Chondrocyte (in vitro differentiated cells): ENCODE results near the gene NPIPA1. TPM values are rescaled to one million over a fixed set of nuclear protein-coding genes. Genes with fewer than 3 reads are reported as not detected.
A peak's percentile ranks its signal among the peaks of the same experiment; 100 is the strongest.
"Not testable (repeated sequence)": the region's sequence is repeated elsewhere in the genome, so short reads cannot be mapped to it uniquely, and the experiment has no call there.

Experiments used
- DNase-seq: peaks from one replicate; pipeline ENCODE4 v3.0.0; 2021; ENCODE audit warnings: mixed read lengths, low spot score
- H3K27ac Mint-ChIP-seq: one replicate; pipeline ENCODE4 v1.8.0; 2021; ENCODE audit warnings: mild to moderate bottlenecking, moderate library complexity, mixed read lengths; ENCODE audit not compliant: unreplicated experiment
- H3K27me3 Mint-ChIP-seq: 2 replicates; pipeline ENCODE4 v1.8.0; 2021; ENCODE audit warnings: low read depth, mixed read lengths
- H3K36me3 Mint-ChIP-seq: 2 replicates; pipeline ENCODE4 v1.8.0; 2021; ENCODE audit warnings: low read depth, mixed read lengths
- H3K4me1 Mint-ChIP-seq: 2 replicates; pipeline ENCODE4 v1.8.0; 2021; ENCODE audit warnings: low read depth, mild to moderate bottlenecking, mixed read lengths
- H3K4me3 Mint-ChIP-seq: one replicate; pipeline ENCODE4 v1.8.0; 2021; ENCODE audit warnings: mild to moderate bottlenecking, moderate library complexity, mixed read lengths; ENCODE audit not compliant: unreplicated experiment
- H3K9me3 Mint-ChIP-seq: 2 replicates; pipeline ENCODE4 v1.8.0; 2021; ENCODE audit warnings: low read depth, mixed read lengths
- CTCF ChIP-seq: fragments of 200-600 bp; sonication (generic); IDR thresholded peaks from 2 replicates; pipeline ENCODE4 v1.5.0; 2021; ENCODE audit warnings: antibody characterized with exemption, mild to moderate bottlenecking, moderate library complexity
- total RNA-seq: library from RNA; stranded (reverse); gene quantifications from 3 replicates; pipeline ENCODE4 v1.2.1, GENCODE V29; 2021

The NPIPA1 gene
- total RNA-seq, 1 donor from 2014 or later: 143 TPM

DNA sequence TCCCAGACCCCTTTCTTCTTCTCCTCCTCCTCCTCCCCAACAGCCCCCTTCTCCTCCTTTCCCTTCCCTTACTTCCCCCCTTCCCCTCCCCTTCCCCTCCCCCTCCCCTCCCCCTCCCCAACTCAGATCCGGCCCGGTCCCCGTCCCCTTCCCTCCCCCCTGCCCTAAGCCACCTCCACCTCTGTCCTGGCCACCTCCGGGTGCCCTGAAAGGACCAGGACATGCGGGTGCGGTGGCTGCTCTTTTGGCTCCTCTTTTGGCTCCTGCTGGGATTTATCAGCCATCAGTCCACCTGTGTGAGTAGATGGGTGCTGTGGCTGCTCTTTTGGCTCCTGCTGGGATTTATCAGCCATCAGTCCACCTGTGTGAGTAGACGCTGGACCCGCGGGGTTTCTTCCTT is 751 bp downstream of the NPIPA1 start:
- H3K36me3 Mint-ChIP-seq, H3K4me1 Mint-ChIP-seq, H3K4me3 Mint-ChIP-seq, H3K27ac Mint-ChIP-seq, H3K9me3 Mint-ChIP-seq, H3K27me3 Mint-ChIP-seq: not testable (repeated sequence)
- peak; percentile 84 for DNase-seq

GRCh38 chr16:14942686-14943085 is 5.4 kb downstream of the NPIPA1 start:
- not testable (repeated sequence) for H3K4me1 Mint-ChIP-seq, H3K27me3 Mint-ChIP-seq, H3K36me3 Mint-ChIP-seq, DNase-seq, H3K9me3 Mint-ChIP-seq, H3K27ac Mint-ChIP-seq, H3K4me3 Mint-ChIP-seq

DNA sequence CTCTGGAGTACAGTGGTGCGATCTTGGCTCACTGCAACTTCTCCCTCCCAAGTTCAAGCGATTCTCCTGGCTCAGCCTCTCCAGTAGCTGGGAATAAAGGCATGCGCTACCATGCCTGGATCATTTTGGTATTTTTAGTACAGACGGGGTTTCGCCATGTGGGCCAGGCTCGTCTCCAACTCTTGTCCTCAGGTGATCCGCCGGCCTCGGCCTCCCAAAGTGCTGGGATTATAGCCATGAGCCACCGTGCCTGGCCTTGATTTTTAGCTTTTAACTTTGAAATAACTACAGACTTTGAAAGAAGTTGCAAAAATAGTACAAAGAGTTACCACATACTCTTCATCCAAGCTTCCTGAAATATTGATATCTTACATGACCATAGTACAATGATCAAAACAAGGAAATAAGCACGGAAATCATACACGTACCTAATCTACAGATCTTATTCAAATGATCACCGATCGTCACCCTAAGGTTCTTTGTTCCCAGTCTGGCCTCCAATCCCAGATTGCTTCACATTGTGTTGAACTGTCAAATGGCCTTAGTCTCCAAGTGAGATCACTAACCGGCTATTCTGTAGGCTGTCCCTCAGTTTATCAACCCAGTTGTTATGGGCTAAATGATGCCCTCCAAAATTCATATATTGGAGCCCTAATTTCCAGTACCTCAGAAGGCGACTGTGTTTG is 18.4 kb downstream of the NPIPA1 start:
- TF ChIP-seq CTCF: no peak
- Mint-ChIP-seq H3K27me3 (no peaks in the 10 kb centered on the region), H3K9me3 (no peaks in the 10 kb centered on the region), H3K4me3 (no peak overlapping the region), H3K27ac (no peak overlapping the region), H3K36me3 (peaks cover 1% of the 10 kb centered on the region), H3K4me1 (no peaks in the 10 kb centered on the region)
- DNase-seq: peak; percentile 91

DNA sequence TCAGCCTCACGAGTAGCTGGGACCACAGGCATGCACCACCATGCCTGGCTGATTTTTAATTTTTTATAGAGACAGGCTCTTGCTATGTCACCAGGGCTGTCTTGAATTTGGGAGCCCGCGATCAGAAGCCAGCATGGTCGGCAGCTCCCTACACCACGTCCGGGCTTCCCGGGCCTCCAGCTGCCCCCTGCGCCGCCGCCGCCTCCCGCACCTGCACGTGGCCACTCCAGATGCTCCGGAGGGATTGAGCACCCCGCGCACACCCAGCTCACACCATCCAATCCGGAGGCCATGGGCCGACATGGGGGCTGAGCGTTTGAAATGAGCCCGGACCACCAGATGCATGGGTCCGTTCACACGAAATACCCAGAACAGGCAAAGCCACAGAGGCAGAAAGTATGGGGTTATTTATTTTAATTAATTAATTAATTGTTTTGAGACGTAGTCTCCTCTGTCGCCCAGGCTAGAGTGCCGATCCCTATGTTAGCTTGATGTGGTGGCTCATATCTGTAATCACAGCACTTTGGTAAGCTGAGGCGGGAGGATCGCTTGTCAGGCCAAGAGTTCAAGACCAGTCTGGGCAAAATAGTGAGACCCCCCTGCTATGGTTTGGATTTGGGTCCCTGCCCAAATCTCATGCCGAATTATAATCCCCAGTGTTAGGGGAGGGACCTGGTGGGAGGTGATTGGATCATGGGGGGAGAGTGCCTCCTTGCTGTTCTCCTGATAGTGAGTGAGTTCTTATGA is 20.5 kb downstream of the NPIPA1 start:
- H3K4me3 Mint-ChIP-seq: no peak overlapping the region
- peaks cover 1% of the 10 kb centered on the region for H3K27me3 Mint-ChIP-seq
- DNase-seq: peak; percentile 95
- H3K36me3 Mint-ChIP-seq: peaks cover 1% of the 10 kb centered on the region
- no peaks in the 10 kb centered on the region for H3K4me1 Mint-ChIP-seq
- no peak for TF ChIP-seq CTCF
- peaks cover 1% of the 10 kb centered on the region for H3K9me3 Mint-ChIP-seq
- no peak overlapping the region for H3K27ac Mint-ChIP-seq

- Mint-ChIP-seq H3K27me3 (peaks cover 3% of the 10 kb centered on the region), H3K4me1 (no peaks in the 10 kb centered on the region), H3K27ac (no peak overlapping the region), H3K4me3 (no peak overlapping the region), H3K36me3 (peaks cover 3% of the 10 kb centered on the region), H3K9me3 (peaks cover 5% of the 10 kb centered on the region)
- TF ChIP-seq CTCF: no peak
- DNase-seq: no peak
These were observed 21.0 kb downstream of the NPIPA1 start for GRCh38 chr16:14958323-14958600.

GRCh38 chr16:14958970-14959369 is 21.7 kb downstream of the NPIPA1 start:
- DNase-seq: no peak
- TF ChIP-seq CTCF: no peak
- H3K36me3 Mint-ChIP-seq: peaks cover 6% of the 10 kb centered on the region
- no peaks in the 10 kb centered on the region for H3K4me1 Mint-ChIP-seq
- peaks cover 11% of the 10 kb centered on the region for H3K9me3 Mint-ChIP-seq
- peaks cover 4% of the 10 kb centered on the region for H3K27me3 Mint-ChIP-seq
- no peak overlapping the region for H3K4me3 Mint-ChIP-seq
- no peak overlapping the region for H3K27ac Mint-ChIP-seq
